Mesodermal cell (in vitro differentiated cells): ENCODE data around the gene HSPB2.

Source experiments
- H3K27ac ChIP-seq: 2 replicates; pipeline ENCODE4 v1.7.0; 2013; ENCODE audit warnings: mild to moderate bottlenecking, low read depth, low read length, moderate library complexity; ENCODE audit not compliant: severe bottlenecking
- H3K36me3 ChIP-seq: 2 replicates; pipeline ENCODE4 v1.7.1; 2013; ENCODE audit warnings: mild to moderate bottlenecking, low read length, moderate library complexity; ENCODE audit not compliant: control insufficient read depth, insufficient read depth
- H3K4me1 ChIP-seq: one replicate; pipeline ENCODE4 v1.7.1; 2013; ENCODE audit warnings: mild to moderate bottlenecking, low read length; ENCODE audit not compliant: insufficient read depth, control insufficient read depth, poor library complexity, severe bottlenecking
- H3K4me3 ChIP-seq: 2 replicates; pipeline ENCODE4 v1.7.0; 2013; ENCODE audit warnings: low read length, control low read depth, mild to moderate bottlenecking; ENCODE audit not compliant: insufficient read depth, poor library complexity, severe bottlenecking; ENCODE audit errors: extremely low read depth
- H3K9me3 ChIP-seq: 2 replicates; pipeline ENCODE4 v1.7.1; 2013; ENCODE audit warnings: mild to moderate bottlenecking, low read length, moderate library complexity; ENCODE audit not compliant: control insufficient read depth
- WGBS, 2 experiments: methylation state at CpG; one replicate each; pipeline ENCODE4 v1.1.5; 2013; ENCODE audit warnings: missing lambda C conversion rate in 2 of 2; ENCODE audit not compliant: insufficient coverage in 2 of 2; 5-methylcytosine and 5-hydroxymethylcytosine counted together

HSPB2 gene

GRCh38 chr11:111886032-111886431 is 26.5 kb upstream of the HSPB2 start:
- H3K36me3 ChIP-seq: no peaks in the 10 kb centered on the region
- no peaks in the 10 kb centered on the region for H3K4me1 ChIP-seq
- no peak overlapping the region for H3K27ac ChIP-seq
- no peak overlapping the region for H3K4me3 ChIP-seq
- 83 to 100% methylated on average over 1 of the region's 4 CpGs for WGBS, 2 experiments
- no peaks in the 10 kb centered on the region for H3K9me3 ChIP-seq

- H3K9me3 ChIP-seq: no peaks in the 10 kb centered on the region
- 83% methylated on average over 1 of the region's 2 CpGs; no CpG with 5 or more reads in 1 of the 2 experiments for WGBS, 2 experiments
- no peaks in the 10 kb centered on the region for H3K36me3 ChIP-seq
- H3K4me1 ChIP-seq: no peaks in the 10 kb centered on the region
- no peak overlapping the region for H3K27ac ChIP-seq
- no peak overlapping the region for H3K4me3 ChIP-seq
These were observed 25.7 kb upstream of the HSPB2 start for GRCh38 chr11:111886844-111887243.

GRCh38 chr11:111905411-111905810 is 7.1 kb upstream of the HSPB2 start:
- peaks cover 4% of the 10 kb centered on the region for H3K9me3 ChIP-seq
- H3K4me1 ChIP-seq: no peaks in the 10 kb centered on the region
- no peak overlapping the region for H3K27ac ChIP-seq
- H3K4me3 ChIP-seq: no peak overlapping the region
- H3K36me3 ChIP-seq: no peaks in the 10 kb centered on the region
- WGBS, 2 experiments: 83 to 93% methylated on average over 2 of the region's 2 CpGs

- Histone ChIP-seq H3K9me3 (peaks cover 4% of the 10 kb centered on the region), H3K4me1 (peaks cover 9% of the 10 kb centered on the region), H3K36me3 (no peaks in the 10 kb centered on the region), H3K27ac (no peak overlapping the region), H3K4me3 (no peak overlapping the region)
- no CpG with 5 or more reads among the region's 1 CpG for WGBS, 2 experiments
These were observed 5.9 kb upstream of the HSPB2 start for GRCh38 chr11:111906680-111907079.

GRCh38 chr11:111908639-111909305 is 3.8 kb upstream of the HSPB2 start:
- H3K27ac ChIP-seq: no peak overlapping the region
- 94 to 100% methylated on average over 3 to 4 of the region's 5 CpGs for WGBS, 2 experiments
- H3K4me1 ChIP-seq: peaks cover 25% of the 10 kb centered on the region
- H3K36me3 ChIP-seq: no peaks in the 10 kb centered on the region
- no peak overlapping the region for H3K4me3 ChIP-seq
- H3K9me3 ChIP-seq: peaks cover 4% of the 10 kb centered on the region

GRCh38 chr11:111909378-111909777 is 3.2 kb upstream of the HSPB2 start:
- H3K9me3 ChIP-seq: peaks cover 4% of the 10 kb centered on the region
- peaks cover 25% of the 10 kb centered on the region for H3K4me1 ChIP-seq
- WGBS, 2 experiments: 88 to 89% methylated on average over 3 to 5 of the region's 5 CpGs
- no peak overlapping the region for H3K4me3 ChIP-seq
- no peaks in the 10 kb centered on the region for H3K36me3 ChIP-seq
- no peak overlapping the region for H3K27ac ChIP-seq

- H3K36me3 ChIP-seq: no peaks in the 10 kb centered on the region
- peak overlapping the region; percentile 15 for H3K4me3 ChIP-seq
- peak overlapping the region; percentile 65 for H3K27ac ChIP-seq
- H3K4me1 ChIP-seq: peaks cover 25% of the 10 kb centered on the region
- WGBS, 2 experiments: 86 to 88% methylated on average over 3 to 9 of the region's 9 CpGs
- no peaks in the 10 kb centered on the region for H3K9me3 ChIP-seq
These were observed 1.6 kb upstream of the HSPB2 start for GRCh38 chr11:111910676-111911562.

GRCh38 chr11:111911563-111912401 is 752 bp upstream of the HSPB2 start, which contains the start of gene CRYAB:
TSS of gene CRYAB (minus strand) at chr11:111911770. CDS start at chr11:111911724, 46 bp downstream.
- Histone ChIP-seq H3K27ac (peak within 1 kb of the TSS; percentile 65), H3K36me3 (no peaks in the 10 kb centered on the region), H3K4me1 (peaks cover 25% of the 10 kb centered on the region), H3K9me3 (no peaks in the 10 kb centered on the region), H3K4me3 (peak within 1 kb of the TSS; percentile 15)
- WGBS, 2 experiments: 81 to 87% methylated on average over 10 to 11 of the region's 17 CpGs

- H3K36me3 ChIP-seq: no peaks in the 10 kb centered on the region
- H3K4me3 ChIP-seq: no peak overlapping the region
- peaks cover 25% of the 10 kb centered on the region for H3K4me1 ChIP-seq
- 83 to 88% methylated on average over 20 to 21 of the region's 24 CpGs for WGBS, 2 experiments
- peak overlapping the region; percentile 75 for H3K27ac ChIP-seq
- H3K9me3 ChIP-seq: no peaks in the 10 kb centered on the region
These were observed 712 bp downstream of the HSPB2 start for GRCh38 chr11:111913031-111913861.

- Histone ChIP-seq H3K9me3 (no peaks in the 10 kb centered on the region), H3K4me1 (peaks cover 27% of the 10 kb centered on the region), H3K36me3 (no peaks in the 10 kb centered on the region), H3K4me3 (no peak overlapping the region), H3K27ac (peak overlapping the region; percentile 75)
- 52 to 100% methylated on average over 1 to 2 of the region's 4 CpGs for WGBS, 2 experiments
These were observed 1.5 kb downstream of the HSPB2 start for GRCh38 chr11:111913997-111914396.
